Gastrocnemius medialis (tissue), 4 donors: ENCODE data around the gene PRICKLE2. TPM values are rescaled to one million over a fixed set of nuclear protein-coding genes. Genes with fewer than 3 reads are reported as not detected.
A peak's percentile ranks its signal among the peaks of the same experiment; 100 is the strongest.

Source experiments
- ATAC-seq, 2 donors: fragments of 150-250 bp; one replicate each; pipeline ENCODE4 v1.9.1; 2016
- DNase-seq, 2 donors: peaks; one replicate each; pipeline ENCODE4 v3.0.0-alpha.2; 2019
- H3K27ac ChIP-seq, 4 donors: fragments of 200-600 bp; sonication (generic); 1 replicate in 1 of 4; 2 replicates in 3 of 4; pipeline ENCODE4 v1.5.1; 2016 to 2018; ENCODE audit warnings: mild to moderate bottlenecking in 2 of 4, moderate library complexity in 1 of 4
- H3K27me3 ChIP-seq, 3 donors: fragments of 200-600 bp; sonication (generic) in 2 of 3; 1 replicate in 1 of 3; 2 replicates in 2 of 3; pipeline versions ENCODE4 v1.5.1 to v1.6.0; 2016 to 2019; ENCODE audit warnings: mild to moderate bottlenecking in 1 of 3, moderate library complexity in 1 of 3
- H3K36me3 ChIP-seq, 2 donors: fragments of 200-600 bp; sonication (generic) in 1 of 2; one replicate each; pipeline ENCODE4 v1.5.1; 2017 to 2018
- H3K4me1 ChIP-seq, 2 donors: fragments of 200-600 bp; sonication (generic) in 1 of 2; one replicate each; pipeline ENCODE4 v1.5.1; 2016 to 2017; ENCODE audit warnings: mild to moderate bottlenecking in 2 of 2
- H3K4me3 ChIP-seq, 4 donors: fragments of 200-600 bp; sonication (generic) in 3 of 4; 1 replicate in 1 of 4; 2 replicates in 3 of 4; pipeline ENCODE4 v1.5.1; 2016 to 2019; ENCODE audit warnings: mild to moderate bottlenecking in 2 of 4
- H3K9me3 ChIP-seq, 3 donors: fragments of 200-600 bp; sonication (generic) in 2 of 3; 1 replicate in 1 of 3; 2 replicates in 2 of 3; pipeline ENCODE4 v1.5.1; 2016 to 2019
- POLR2A ChIP-seq, 2 donors: fragments of 450-650 bp; IDR thresholded peaks; one replicate each; pipeline ENCODE4 v1.6.1; 2017; ENCODE audit warnings: antibody characterized with exemption in 2 of 2, mild to moderate bottlenecking in 2 of 2, moderate library complexity in 2 of 2
- in situ Hi-C, 4 donors: fragments of 200-750 bp; cut with MboI; loops; one replicate each; pipeline versions ENCODE4 v1.15.0 to v1.8.0; 2017; ENCODE audit warnings: low sequenced_read_pairs in 4 of 4
- intact Hi-C: fragments of 100-400 bp; cut with DNase I; formaldehyde crosslinking; loops from one replicate; pipeline ENCODE4 v1.15.1; 2023; ENCODE audit warnings: low total_unique reads
- total RNA-seq, 4 donors: library from RNA; depleted of rRNA; stranded (reverse); fragments of >200 nt; gene quantifications; one replicate each; pipeline versions ENCODE4 v1.1.0 to v1.2.3, GENCODE V29; 2016
- TF ChIP-seq, protein P1 (sequence below), 5 experiments: fragments of 450-650 bp in 3 of 5; fragments of 200-600 bp in 2 of 5; sonication (generic) in 2 of 5; IDR thresholded peaks in 4 of 5; conservative IDR thresholded peaks in 1 of 5; 1 replicate in 4 of 5; 2 replicates in 1 of 5; pipeline ENCODE4 v1.5.1; 2016 to 2019; ENCODE audit warnings: antibody characterized with exemption in 5 of 5, mild to moderate bottlenecking in 3 of 5, moderate library complexity in 3 of 5

The PRICKLE2 gene
- total RNA-seq, 4 donors from 2014 or later = 3.6 to 6.7 (median 4.6) TPM

DNA sequence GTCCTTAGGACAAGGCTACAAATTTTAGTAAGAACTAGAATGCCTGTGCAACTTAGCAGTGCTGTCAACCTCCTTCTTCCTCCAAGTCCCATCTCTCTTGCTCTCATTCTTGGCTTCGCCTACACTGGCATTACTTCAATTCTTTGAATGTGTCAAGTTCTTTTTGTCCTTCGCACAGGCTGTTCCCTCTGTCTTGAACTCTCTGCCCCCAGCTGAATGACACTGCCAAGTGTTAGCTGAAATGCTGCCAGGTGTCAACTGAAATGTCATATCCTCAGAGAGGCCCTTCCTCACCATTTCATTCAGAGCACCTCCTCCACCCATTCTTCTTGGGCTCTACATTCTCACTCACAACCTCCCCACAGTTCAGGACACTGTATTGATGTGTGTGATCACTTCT, 153.1 kb downstream of the PRICKLE2 start:
- Histone ChIP-seq H3K4me1 (peaks cover 0 to 6% of the 10 kb centered on the region in 2 donors), H3K27ac (no peak overlapping the region), H3K4me3 (no peak overlapping the region), H3K27me3 (no peaks in the 10 kb centered on the region), H3K9me3 (no peaks in the 10 kb centered on the region), H3K36me3 (no peaks in the 10 kb centered on the region)
- no peak for ATAC-seq
- DNase-seq = no peak
- no peak for TF ChIP-seq POLR2A (IDR thresholded peaks at IDR 0.05)
- TF ChIP-seq, protein P1, sequence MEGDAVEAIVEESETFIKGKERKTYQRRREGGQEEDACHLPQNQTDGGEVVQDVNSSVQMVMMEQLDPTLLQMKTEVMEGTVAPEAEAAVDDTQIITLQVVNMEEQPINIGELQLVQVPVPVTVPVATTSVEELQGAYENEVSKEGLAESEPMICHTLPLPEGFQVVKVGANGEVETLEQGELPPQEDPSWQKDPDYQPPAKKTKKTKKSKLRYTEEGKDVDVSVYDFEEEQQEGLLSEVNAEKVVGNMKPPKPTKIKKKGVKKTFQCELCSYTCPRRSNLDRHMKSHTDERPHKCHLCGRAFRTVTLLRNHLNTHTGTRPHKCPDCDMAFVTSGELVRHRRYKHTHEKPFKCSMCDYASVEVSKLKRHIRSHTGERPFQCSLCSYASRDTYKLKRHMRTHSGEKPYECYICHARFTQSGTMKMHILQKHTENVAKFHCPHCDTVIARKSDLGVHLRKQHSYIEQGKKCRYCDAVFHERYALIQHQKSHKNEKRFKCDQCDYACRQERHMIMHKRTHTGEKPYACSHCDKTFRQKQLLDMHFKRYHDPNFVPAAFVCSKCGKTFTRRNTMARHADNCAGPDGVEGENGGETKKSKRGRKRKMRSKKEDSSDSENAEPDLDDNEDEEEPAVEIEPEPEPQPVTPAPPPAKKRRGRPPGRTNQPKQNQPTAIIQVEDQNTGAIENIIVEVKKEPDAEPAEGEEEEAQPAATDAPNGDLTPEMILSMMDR (IDR thresholded peaks at IDR 0.05 in 4 of 5, conservative IDR thresholded peaks at IDR 0.05 in 1 of 5) = no peak
- intact Hi-C loops (no loop called here), in situ Hi-C loops (no loop called here)

DNA sequence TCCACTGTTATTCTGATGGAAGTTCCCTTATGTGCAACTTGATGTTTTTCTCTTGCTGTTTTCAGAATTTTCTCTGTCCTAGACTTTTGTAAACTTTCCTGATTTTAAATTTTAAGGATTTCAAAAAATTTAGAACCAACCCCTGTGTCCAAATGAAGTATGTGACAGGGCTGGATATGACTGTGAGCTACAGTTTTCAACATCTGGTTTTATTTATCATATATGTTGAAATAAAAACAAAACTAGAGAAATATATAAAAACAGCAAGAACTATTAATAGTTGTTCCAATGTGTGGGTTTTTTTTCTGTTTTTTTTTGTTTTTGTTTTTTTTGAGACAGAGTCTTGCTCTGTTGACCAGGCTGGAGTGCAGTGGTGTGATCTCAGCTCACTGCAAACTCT, 154.6 kb downstream of the PRICKLE2 start:
- no peaks in the 10 kb centered on the region for H3K9me3 ChIP-seq
- no peak for DNase-seq
- peaks cover 0 to 6% of the 10 kb centered on the region in 2 donors for H3K4me1 ChIP-seq
- in situ Hi-C loops (no loop called here), intact Hi-C loops (no loop called here)
- no peak for TF ChIP-seq POLR2A (IDR thresholded peaks at IDR 0.05)
- TF ChIP-seq, protein P1 (IDR thresholded peaks at IDR 0.05 in 4 of 5, conservative IDR thresholded peaks at IDR 0.05 in 1 of 5) = no peak
- no peak for ATAC-seq
- no peak overlapping the region for H3K4me3 ChIP-seq
- H3K36me3 ChIP-seq = no peaks in the 10 kb centered on the region
- no peak overlapping the region for H3K27ac ChIP-seq
- no peaks in the 10 kb centered on the region for H3K27me3 ChIP-seq

DNA sequence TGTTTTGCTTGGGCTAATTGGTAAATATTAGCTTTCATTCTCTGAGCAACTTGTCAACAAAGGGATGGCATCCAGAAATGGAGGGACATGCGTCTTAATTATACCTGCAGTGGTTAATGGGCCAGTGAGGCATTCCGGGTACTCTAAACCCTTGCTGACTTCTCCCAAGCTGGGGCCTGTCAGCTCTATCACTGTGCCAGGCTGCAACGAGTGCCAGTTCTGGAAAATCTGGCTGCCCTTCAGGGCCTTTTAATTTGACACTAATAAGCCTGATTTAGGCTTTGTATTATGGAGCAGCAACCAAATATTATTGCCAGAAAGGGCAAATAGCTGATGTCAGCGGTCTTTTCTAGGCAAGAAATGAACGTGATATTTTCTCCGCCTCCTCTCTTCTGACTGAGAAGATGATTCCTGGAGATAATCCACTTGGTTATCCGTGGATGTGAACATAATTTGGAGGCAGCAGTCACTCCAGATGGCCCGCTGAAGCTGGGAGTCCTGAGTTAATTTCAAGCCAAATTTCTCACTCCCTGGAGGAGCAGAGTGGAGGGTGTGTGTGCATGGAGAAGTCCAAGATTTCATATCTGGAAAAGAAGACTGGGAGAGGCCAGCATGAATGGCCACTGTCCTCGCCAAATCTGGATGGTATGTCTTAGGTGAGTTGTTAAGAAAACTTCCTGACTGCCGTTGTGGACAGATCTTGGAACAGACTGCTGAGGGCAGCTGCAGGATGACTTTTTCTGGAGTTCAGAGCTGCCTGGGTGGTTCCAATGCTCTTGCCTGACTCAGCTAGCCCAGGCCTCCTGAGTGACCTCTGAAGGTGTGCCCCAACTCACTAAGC, 157.5 kb downstream of the PRICKLE2 start:
- peak in 1 of 2 donors; percentile 42 for ATAC-seq
- in situ Hi-C loops (no loop called here), intact Hi-C loops (no loop called here)
- DNase-seq = peak in 1 of 2 donors; percentile 20
- no peak overlapping the region for H3K27ac ChIP-seq
- no peaks in the 10 kb centered on the region for H3K9me3 ChIP-seq
- TF ChIP-seq, protein P1 (IDR thresholded peaks at IDR 0.05 in 4 of 5, conservative IDR thresholded peaks at IDR 0.05 in 1 of 5) = no peak
- no peak for TF ChIP-seq POLR2A (IDR thresholded peaks at IDR 0.05)
- no peak overlapping the region for H3K4me3 ChIP-seq
- peaks cover 0 to 6% of the 10 kb centered on the region in 2 donors for H3K4me1 ChIP-seq
- H3K27me3 ChIP-seq = no peaks in the 10 kb centered on the region
- no peaks in the 10 kb centered on the region for H3K36me3 ChIP-seq

GRCh38 chr3:64064804-64065203, 160.5 kb downstream of the PRICKLE2 start:
- H3K4me1 ChIP-seq = peaks cover 0 to 6% of the 10 kb centered on the region in 2 donors
- in situ Hi-C loops = no loop called here
- intact Hi-C loops = no loop called here
- H3K4me3 ChIP-seq = no peak overlapping the region
- ATAC-seq = no peak
- no peaks in the 10 kb centered on the region for H3K27me3 ChIP-seq
- H3K27ac ChIP-seq = no peak overlapping the region
- H3K36me3 ChIP-seq = no peaks in the 10 kb centered on the region
- TF ChIP-seq, protein P1 (IDR thresholded peaks at IDR 0.05 in 4 of 5, conservative IDR thresholded peaks at IDR 0.05 in 1 of 5) = no peak
- TF ChIP-seq POLR2A (IDR thresholded peaks at IDR 0.05) = no peak
- no peak for DNase-seq
- H3K9me3 ChIP-seq = no peaks in the 10 kb centered on the region
